GM18858 (cell line): ENCODE measurements around the gene MYH15.

Experiments
- ATAC-seq: cut with Tn5 transposase; IDR thresholded peaks from one replicate; pipeline ENCODE4 v1.9.1; 2021; ENCODE audit not compliant: unreplicated experiment

The MYH15 gene

GRCh38 chr3:108473711-108474110 lies 36.7 kb downstream of the MYH15 start:
- ATAC-seq, result no peak

GRCh38 chr3:108472001-108472591 lies 38.3 kb downstream of the MYH15 start:
- ATAC-seq, result no peak

- ATAC-seq, result no peak
These were observed 39.0 kb downstream of the MYH15 start for GRCh38 chr3:108471426-108471825.

- no peak for ATAC-seq
These were observed 41.3 kb downstream of the MYH15 start for GRCh38 chr3:108469126-108469525.

- no peak for ATAC-seq
These were observed 41.8 kb downstream of the MYH15 start for GRCh38 chr3:108468577-108468976.

GRCh38 chr3:108462899-108463298 lies 47.5 kb downstream of the MYH15 start:
- no peak for ATAC-seq

GRCh38 chr3:108461661-108462111 lies 48.7 kb downstream of the MYH15 start:
- no peak for ATAC-seq

- ATAC-seq, result no peak
These were observed 51.2 kb downstream of the MYH15 start for GRCh38 chr3:108459225-108459624.

- no peak for ATAC-seq
These were observed 55.1 kb downstream of the MYH15 start for GRCh38 chr3:108455212-108455705.

- ATAC-seq, result no peak
These were observed 56.8 kb downstream of the MYH15 start for GRCh38 chr3:108453565-108453964.

- no peak for ATAC-seq
These were observed 60.0 kb downstream of the MYH15 start for GRCh38 chr3:108450444-108450843.

- peak; percentile 94 for ATAC-seq
These were observed 61.8 kb downstream of the MYH15 start for GRCh38 chr3:108448593-108448992.

GRCh38 chr3:108447096-108447847 lies 63.1 kb downstream of the MYH15 start:
- no peak for ATAC-seq

- ATAC-seq, result no peak
These were observed 68.1 kb downstream of the MYH15 start for GRCh38 chr3:108442281-108442680.

- no peak for ATAC-seq
These were observed 68.9 kb downstream of the MYH15 start for GRCh38 chr3:108441518-108441917.

- no peak for ATAC-seq
These were observed 69.3 kb downstream of the MYH15 start for GRCh38 chr3:108441071-108441507.

GRCh38 chr3:108438542-108438941 lies 71.9 kb downstream of the MYH15 start:
- ATAC-seq, result no peak

- ATAC-seq, result no peak
These were observed 73.0 kb downstream of the MYH15 start for GRCh38 chr3:108437439-108437838.

GRCh38 chr3:108433928-108434327 lies 76.5 kb downstream of the MYH15 start:
- ATAC-seq, result no peak

GRCh38 chr3:108432431-108432830 lies 78.0 kb downstream of the MYH15 start:
- no peak for ATAC-seq

GRCh38 chr3:108430540-108430939 lies 79.9 kb downstream of the MYH15 start:
- no peak for ATAC-seq

GRCh38 chr3:108428586-108428985 lies 81.8 kb downstream of the MYH15 start:
- ATAC-seq, result no peak
